ENCODE data around the gene ZNF524. TPM values are rescaled to one million over a fixed set of nuclear protein-coding genes. Genes with fewer than 3 reads are reported as not detected.
A peak's percentile ranks its signal among the peaks of the same experiment; 100 is the strongest.

Gene ZNF524
- total and polyA plus RNA-seq, 10 of the 15 experiments (the other 5 are each of a cell fraction or from before 2014, with no cell fraction given), result 0.47 to 18.6 (median 12.4) TPM; not detected in 1

DNA sequence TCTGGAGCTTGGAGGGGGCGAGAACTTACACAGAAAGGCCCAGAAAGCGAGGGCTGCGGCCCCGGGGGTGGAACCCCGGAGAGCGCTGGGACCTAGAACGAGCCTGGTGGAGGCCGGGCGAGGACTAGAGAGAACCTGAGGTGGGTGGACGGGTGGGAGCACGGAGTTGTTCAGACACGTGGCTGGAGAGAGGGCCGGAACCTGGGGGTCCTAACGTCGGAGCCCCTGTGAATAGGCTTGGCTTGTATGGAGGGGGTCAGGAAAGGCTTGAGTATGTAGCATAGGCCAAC is 43.7 kb downstream of the ZNF524 start:
- ChIA-PET CTCF (interaction anchor here (1.8 to 2.3 kb wide), 2 partner anchors 10 to 11 kb away, joined by 12 to 17 read pairs; partner anchors contain the start of gene U2AF2), SMC1A (ENCODE audit: uncharacterized antibody, unreplicated experiment) (no interaction called here), RAD21 (ENCODE audit: unreplicated experiment) (interaction anchor here (2.4 kb wide), 1 partner anchor 11 kb away, joined by 10 read pairs; the partner anchor contains the start of gene U2AF2), POLR2A (interaction anchor here (2.1 kb wide), 1 partner anchor 11 kb away, joined by 10 read pairs; the partner anchor contains the start of gene U2AF2)
- DNase-seq (ENCODE audit: low read depth, low spot score), result no peak
- peaks cover 36% of the 10 kb centered on the region for H3K4me1 ChIP-seq (ENCODE audit: control insufficient read depth, insufficient read depth, low read length)
- H3K4me3 ChIP-seq, result peak overlapping the region; percentile 95
- no peaks in the 10 kb centered on the region for H4K20me1 ChIP-seq (ENCODE audit: control insufficient read depth, insufficient read depth)
- H3K9ac ChIP-seq (ENCODE audit: control insufficient read depth, insufficient read depth, low read length), result peak overlapping the region; percentile 86
- peaks cover 64% of the 10 kb centered on the region for H3K79me2 ChIP-seq (ENCODE audit: control insufficient read depth, insufficient read depth, low read length)
- no peak overlapping the region for H2AFZ ChIP-seq (ENCODE audit: control insufficient read depth, low read depth, low read length)
- H3K36me3 ChIP-seq (ENCODE audit: control insufficient read depth in 2 of 2, insufficient read depth in 2 of 2, low read length in 1 of 2), result 0 out of 4 replicates have a peak, but pooled peaks cover 0 to 2% of the 10 kb centered on the region in 2 experiments
- H3K4me2 ChIP-seq (ENCODE audit: control insufficient read depth, insufficient read depth), result peak overlapping the region; percentile 91
- FAIRE-seq, result no peak
- in situ Hi-C loops (cut with MboI) (no loop called here), intact Hi-C loops (cut with micrococcal nuclease; ENCODE audit: unreplicated experiment) (loop anchor here (5.0 kb wide), 2 partner anchors 33 to 42 kb away; partner anchors contain the start of genes EPN1 and ZNF524)
- peak overlapping the region; percentile 64 for H3K27ac ChIP-seq (ENCODE audit: control insufficient read depth, insufficient read depth)
- ATAC-seq, result no peak
- H3K27me3 ChIP-seq (replicated peaks in 1 of 2; ENCODE audit: control insufficient read depth in 2 of 2, insufficient read depth in 2 of 2, low read length in 1 of 2), result no peaks in the 10 kb centered on the region
- WGBS (ENCODE audit: insufficient coverage, insufficient replicate concordance, low lambda C conversion rate, missing lambda C conversion rate), result 2% methylated on average over 15 of the region's 15 CpGs
- no peaks in the 10 kb centered on the region for H3K9me3 ChIP-seq (replicated peaks; ENCODE audit: control insufficient read depth, insufficient read depth, low read length)
- TF ChIP-seq BMI1 (IDR thresholded peaks at IDR 0.05; ENCODE audit: borderline replicate concordance) (no peak), PML (IDR thresholded peaks at IDR 0.05; ENCODE audit: low read length) (peak; percentile 13; the same call in 1 of the 2 replicates), DPF2 (IDR thresholded peaks at IDR 0.05) (no peak), SMAD5 (IDR thresholded peaks at IDR 0.05; ENCODE audit: low read depth) (no peak), CHD1 (IDR thresholded peaks at IDR 0.05; ENCODE audit: low read depth, low read length) (no peak)
- TF ChIP-seq, protein P1, sequence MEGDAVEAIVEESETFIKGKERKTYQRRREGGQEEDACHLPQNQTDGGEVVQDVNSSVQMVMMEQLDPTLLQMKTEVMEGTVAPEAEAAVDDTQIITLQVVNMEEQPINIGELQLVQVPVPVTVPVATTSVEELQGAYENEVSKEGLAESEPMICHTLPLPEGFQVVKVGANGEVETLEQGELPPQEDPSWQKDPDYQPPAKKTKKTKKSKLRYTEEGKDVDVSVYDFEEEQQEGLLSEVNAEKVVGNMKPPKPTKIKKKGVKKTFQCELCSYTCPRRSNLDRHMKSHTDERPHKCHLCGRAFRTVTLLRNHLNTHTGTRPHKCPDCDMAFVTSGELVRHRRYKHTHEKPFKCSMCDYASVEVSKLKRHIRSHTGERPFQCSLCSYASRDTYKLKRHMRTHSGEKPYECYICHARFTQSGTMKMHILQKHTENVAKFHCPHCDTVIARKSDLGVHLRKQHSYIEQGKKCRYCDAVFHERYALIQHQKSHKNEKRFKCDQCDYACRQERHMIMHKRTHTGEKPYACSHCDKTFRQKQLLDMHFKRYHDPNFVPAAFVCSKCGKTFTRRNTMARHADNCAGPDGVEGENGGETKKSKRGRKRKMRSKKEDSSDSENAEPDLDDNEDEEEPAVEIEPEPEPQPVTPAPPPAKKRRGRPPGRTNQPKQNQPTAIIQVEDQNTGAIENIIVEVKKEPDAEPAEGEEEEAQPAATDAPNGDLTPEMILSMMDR (IDR thresholded peaks at IDR 0.05 in 2 of 3, conservative IDR thresholded peaks at IDR 0.05 in 1 of 3; ENCODE audit: control insufficient read depth in 2 of 3, extremely low read depth in 1 of 3, insufficient read depth in 1 of 3, low read depth in 3 of 3, low read length in 3 of 3), result no peak
- no TSS peak for BruUV-seq (replicated peaks)

Measured in GM12878 (cell line).